Kidney (tissue), 14 donors: Measurements from ENCODE around the gene PDZD2. TPM values are rescaled to one million over a fixed set of nuclear protein-coding genes. Genes with fewer than 3 reads are reported as not detected.

ENCODE experiments used
- DNase-seq, 5 donors: peaks; one replicate each; pipeline ENCODE4 v3.0.0-alpha.2; 2013 to 2020
- FAIRE-seq: peaks from 2 replicates; lab custom pipeline; 2012; peaks lifted over from hg19 to GRCh38; lab: Jason Lieb, UNC
- H3K27ac ChIP-seq, 2 donors: one replicate each; pipeline ENCODE4 v1.7.0; 2013; ENCODE audit warnings: low read depth in 2 of 2, low read length in 2 of 2, inconsistent platforms in 1 of 2
- H3K27me3 ChIP-seq: one replicate; pipeline ENCODE4 v1.7.1; 2013; ENCODE audit warnings: low read length, inconsistent platforms; ENCODE audit not compliant: control insufficient read depth, insufficient read depth
- H3K36me3 ChIP-seq, 3 donors: one replicate each; pipeline versions ENCODE4 v1.7.0 to v1.7.1; 2013; ENCODE audit warnings: low read length in 3 of 3, control low read depth in 1 of 3, inconsistent platforms in 1 of 3; ENCODE audit not compliant: insufficient read depth in 3 of 3, control insufficient read depth in 2 of 3
- H3K4me1 ChIP-seq, 3 donors: one replicate each; pipeline versions ENCODE4 v1.7.0 to v1.7.1; 2013; ENCODE audit warnings: low read length in 3 of 3, inconsistent platforms in 1 of 3, low read depth in 1 of 3; ENCODE audit not compliant: control insufficient read depth in 2 of 3, insufficient read depth in 2 of 3
- H3K4me3 ChIP-seq, 3 donors: one replicate each; pipeline versions ENCODE4 v1.7.0 to v1.8.1; 2013; ENCODE audit warnings: low read length in 3 of 3, control low read depth in 1 of 3, inconsistent platforms in 1 of 3
- H3K9ac ChIP-seq, 3 donors: one replicate each; pipeline versions ENCODE4 v1.7.0 to v1.7.1; 2013; ENCODE audit warnings: low read length in 3 of 3, control low read depth in 1 of 3, inconsistent platforms in 1 of 3
- H3K9me3 ChIP-seq, 3 donors: one replicate each; pipeline versions ENCODE4 v1.7.0 to v1.7.1; 2013; ENCODE audit warnings: low read length in 3 of 3, control low read depth in 1 of 3, inconsistent platforms in 1 of 3; ENCODE audit not compliant: control insufficient read depth in 2 of 3, insufficient read depth in 1 of 3
- CTCF ChIP-seq: IDR thresholded peaks from 3 replicates; pipeline ENCODE4 v1.5.1; 2012; ENCODE audit warnings: mild to moderate bottlenecking, moderate library complexity, borderline replicate concordance; ENCODE audit not compliant: insufficient read depth; ENCODE audit errors: extremely low read depth
- intact Hi-C: fragments of 100-400 bp; cut with DNase I; formaldehyde crosslinking; loops from one replicate; pipeline ENCODE4 v1.11.1; 2022
- polyA plus RNA-seq: library from polyadenylated mRNA; stranded (reverse); fragments of 350-450 nt; fragmentation: Illumina TruSeq; extraction: RNeasy Lipid Tissue Mini Kit (QIAGEN cat#74804); gene quantifications from one replicate; pipeline ENCODE4 v1.2.3, GENCODE V29; 2014; ENCODE audit warnings: low read depth, low replicate concordance; ENCODE audit not compliant: insufficient read depth
- total RNA-seq: library from RNA; stranded (reverse); fragmentation: NEBNext Ultra II Directional; extraction: Animal tissue kit (Norgen Biotek cat#: 25700); gene quantifications from one replicate; pipeline ENCODE4 v1.2.1, GENCODE V29; 2021
- donor health status: control.
- donor health status: control.
- donor health status: control.
- donor health status: control.
- donor health status: control.
- donor health status: DM: yes; HTN: yes; CAD: no.
- donor health status: Normal renal cell carcinoma (clear cell type).

Gene PDZD2
- total and polyA plus RNA-seq, 2 donors from 2014 or later, result 6.2 to 14.8 TPM

- no peak overlapping the region for H3K27ac ChIP-seq
- no peaks in the 10 kb centered on the region for H3K27me3 ChIP-seq
- intact Hi-C loops, result no loop called here
- FAIRE-seq (no peak), DNase-seq (no peak)
- H3K4me3 ChIP-seq, result no peak overlapping the region
- no peak overlapping the region for H3K9ac ChIP-seq
- H3K9me3 ChIP-seq, result no peaks in the 10 kb centered on the region
- peaks cover 0 to 4% (median 0%) of the 10 kb centered on the region in 3 donors for H3K4me1 ChIP-seq
- H3K36me3 ChIP-seq, result no peaks in the 10 kb centered on the region
- TF ChIP-seq CTCF, result no peak
Observed at GRCh38 chr5:31661257-31661656, 22.3 kb downstream of the PDZD2 start.

GRCh38 chr5:31663519-31663918, 24.6 kb downstream of the PDZD2 start:
- no peaks in the 10 kb centered on the region for H3K36me3 ChIP-seq
- no peak for DNase-seq
- no peaks in the 10 kb centered on the region for H3K27me3 ChIP-seq
- H3K4me3 ChIP-seq, result no peak overlapping the region
- no peak overlapping the region for H3K9ac ChIP-seq
- H3K4me1 ChIP-seq, result no peaks in the 10 kb centered on the region
- intact Hi-C loops, result no loop called here
- no peaks in the 10 kb centered on the region for H3K9me3 ChIP-seq
- no peak for TF ChIP-seq CTCF
- no peak overlapping the region for H3K27ac ChIP-seq
- FAIRE-seq, result no peak

GRCh38 chr5:31664566-31664965, 25.6 kb downstream of the PDZD2 start:
- no peak overlapping the region for H3K9ac ChIP-seq
- H3K27ac ChIP-seq, result no peak overlapping the region
- DNase-seq, result no peak
- no peaks in the 10 kb centered on the region for H3K36me3 ChIP-seq
- H3K27me3 ChIP-seq, result no peaks in the 10 kb centered on the region
- H3K4me3 ChIP-seq, result no peak overlapping the region
- FAIRE-seq, result no peak
- no peaks in the 10 kb centered on the region for H3K9me3 ChIP-seq
- peak; percentile 29 for TF ChIP-seq CTCF
- H3K4me1 ChIP-seq, result no peaks in the 10 kb centered on the region
- intact Hi-C loops, result no loop called here

- no peak overlapping the region for H3K27ac ChIP-seq
- no peaks in the 10 kb centered on the region for H3K4me1 ChIP-seq
- no peaks in the 10 kb centered on the region for H3K9me3 ChIP-seq
- H3K27me3 ChIP-seq, result no peaks in the 10 kb centered on the region
- no peaks in the 10 kb centered on the region for H3K36me3 ChIP-seq
- no peak for TF ChIP-seq CTCF
- no peak overlapping the region for H3K9ac ChIP-seq
- intact Hi-C loops, result no loop called here
- H3K4me3 ChIP-seq, result no peak overlapping the region
- DNase-seq, result no peak
- FAIRE-seq, result no peak
Observed at GRCh38 chr5:31671339-31671741, 32.4 kb downstream of the PDZD2 start.
